Measurements from ENCODE around the gene SRCIN1.

Gene SRCIN1

GRCh38 chr17:38613981-38614779, 8.4 kb upstream of the SRCIN1 start:
- DNase-seq, result no peak

- no peak for DNase-seq
Measured at GRCh38 chr17:38613525-38613980, 7.8 kb upstream of the SRCIN1 start.

- DNase-seq, result no peak
Measured at GRCh38 chr17:38611872-38612376, 6.2 kb upstream of the SRCIN1 start.

- DNase-seq, result no peak
Measured at GRCh38 chr17:38611070-38611786, 5.5 kb upstream of the SRCIN1 start.

GRCh38 chr17:38609280-38610031, 3.7 kb upstream of the SRCIN1 start:
- DNase-seq, result no peak

GRCh38 chr17:38608648-38609047, 2.9 kb upstream of the SRCIN1 start:
- no peak for DNase-seq

- DNase-seq, result no peak
Measured at GRCh38 chr17:38606646-38607611, 1.2 kb upstream of the SRCIN1 start.

- DNase-seq, result no peak
Measured at GRCh38 chr17:38605411-38605840, 326 bp downstream of the SRCIN1 start.

GRCh38 chr17:38604479-38605403, 1.0 kb downstream of the SRCIN1 start:
- no peak for DNase-seq

GRCh38 chr17:38603786-38604478, 1.8 kb downstream of the SRCIN1 start:
- no peak for DNase-seq

GRCh38 chr17:38602956-38603785, 2.6 kb downstream of the SRCIN1 start:
- DNase-seq, result no peak

- no peak for DNase-seq
Measured at GRCh38 chr17:38602453-38602852, 3.3 kb downstream of the SRCIN1 start.

- peak; percentile 26 for DNase-seq
Measured at GRCh38 chr17:38601539-38602351, 4.0 kb downstream of the SRCIN1 start.

- no peak for DNase-seq
Measured at GRCh38 chr17:38600906-38601305, 4.8 kb downstream of the SRCIN1 start.

- DNase-seq, result no peak
Measured at GRCh38 chr17:38600416-38600815, 5.3 kb downstream of the SRCIN1 start.

- no peak for DNase-seq
Measured at GRCh38 chr17:38599398-38599856, 6.3 kb downstream of the SRCIN1 start.

- no peak for DNase-seq
Measured at GRCh38 chr17:38598995-38599394, 6.8 kb downstream of the SRCIN1 start.

- peak; percentile 24 for DNase-seq
Measured at GRCh38 chr17:38598536-38598935, 7.2 kb downstream of the SRCIN1 start.
